ENCODE data around the gene UPB1.
"Not testable (repeated sequence)": the region's sequence is repeated elsewhere in the genome, so short reads cannot be mapped to it uniquely, and the experiment has no call there.

UPB1 gene

DNA sequence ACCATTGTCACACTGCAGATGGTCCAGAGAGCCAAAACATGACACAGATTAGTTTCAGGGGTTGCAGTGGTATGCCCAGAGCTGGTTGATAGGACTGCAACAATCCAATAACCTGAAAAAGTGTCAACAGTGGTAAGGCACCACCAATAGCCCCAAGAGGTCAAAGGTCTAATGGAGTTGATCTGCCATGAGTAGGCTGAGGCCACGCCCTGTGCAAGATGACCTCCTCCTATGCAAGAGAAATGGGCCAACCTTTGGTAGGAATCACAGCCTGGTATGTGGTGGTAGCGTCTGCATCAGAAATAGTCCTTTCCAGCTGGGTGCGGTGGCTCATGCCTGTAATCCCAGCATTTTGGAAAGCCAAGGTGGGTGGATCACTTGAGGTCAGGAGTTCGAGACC is 40.2 kb downstream of the UPB1 start:
- FAIRE-seq: no peak

DNA sequence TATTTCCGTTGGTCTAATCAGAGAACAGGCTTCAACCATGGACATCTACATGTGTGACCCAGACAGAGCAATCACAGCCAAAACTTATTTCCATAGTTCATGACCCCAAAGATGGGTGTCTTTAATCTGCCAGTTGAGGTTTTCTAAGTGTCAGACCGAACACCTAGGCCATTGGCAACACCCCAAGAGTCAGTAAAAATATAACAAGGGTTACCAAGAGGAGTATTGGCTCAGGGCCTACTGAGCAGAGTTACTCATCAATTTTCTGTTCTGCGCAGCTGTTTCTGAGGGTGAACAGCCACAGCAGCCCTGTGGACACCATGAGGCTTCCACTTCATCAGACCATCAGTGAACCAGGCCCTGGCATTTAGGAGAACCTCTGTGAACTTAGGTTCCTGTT is 41.0 kb downstream of the UPB1 start:
- no peak for FAIRE-seq

DNA sequence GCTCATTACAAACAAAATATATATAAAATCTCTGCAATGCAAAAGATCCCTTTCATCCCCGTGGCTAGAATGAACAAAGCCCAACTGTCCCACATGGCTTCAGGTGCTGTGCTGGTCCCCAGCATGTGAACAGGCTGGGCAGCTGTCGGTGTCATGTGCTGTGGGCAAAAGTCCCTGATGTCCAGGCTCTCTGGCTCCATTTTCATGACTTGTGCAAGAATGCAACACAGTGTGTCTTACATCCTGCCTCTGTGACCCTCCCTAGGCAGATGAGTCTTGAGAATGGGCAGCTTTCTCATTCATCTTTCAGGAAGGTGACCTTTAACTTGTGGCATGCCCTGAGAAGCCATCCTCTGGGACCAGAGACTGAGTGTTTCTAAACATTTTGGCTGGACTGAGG is 45.3 kb downstream of the UPB1 start:
- no peak for FAIRE-seq

DNA sequence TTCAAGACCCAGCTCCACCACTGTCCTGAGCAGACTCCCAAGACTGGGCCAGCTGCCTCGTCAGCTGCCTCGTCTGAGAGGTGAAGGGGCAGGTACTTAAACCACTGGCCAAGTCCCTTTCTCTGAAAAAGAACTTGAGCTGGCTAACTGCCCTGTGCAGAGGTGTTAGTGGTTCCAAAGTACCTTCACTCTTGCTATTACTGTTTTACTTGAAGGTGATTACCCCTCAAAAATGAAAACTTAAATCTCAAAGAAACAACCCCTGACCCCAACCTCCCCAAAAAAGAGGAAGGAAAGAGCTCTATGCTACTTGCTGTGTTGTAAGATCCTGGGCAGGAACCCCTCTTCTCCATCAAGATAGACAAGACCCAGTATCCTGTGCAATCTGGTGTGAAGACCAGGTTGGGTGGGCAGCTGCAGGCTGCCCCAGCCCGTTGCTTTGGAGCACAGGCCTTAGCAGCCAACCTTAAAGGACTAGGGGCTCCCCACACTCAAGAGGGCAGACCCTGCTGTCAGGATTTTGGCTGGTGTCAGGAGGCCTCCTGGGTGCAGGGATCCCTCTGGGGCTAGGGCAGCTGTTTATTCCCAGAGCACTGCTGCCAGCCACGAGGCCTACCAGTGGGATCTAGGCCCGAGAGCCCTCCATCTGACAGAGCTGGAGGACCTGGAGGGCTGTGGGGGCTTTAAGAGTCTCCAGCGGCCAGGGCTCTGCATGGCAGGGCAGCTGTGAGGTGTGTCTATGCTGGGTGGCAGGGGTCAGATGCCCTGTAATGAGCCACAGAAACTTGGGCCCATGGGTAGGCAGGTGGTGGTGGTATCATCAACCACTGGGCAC is 46.8 kb downstream of the UPB1 start:
- no peak for FAIRE-seq

DNA sequence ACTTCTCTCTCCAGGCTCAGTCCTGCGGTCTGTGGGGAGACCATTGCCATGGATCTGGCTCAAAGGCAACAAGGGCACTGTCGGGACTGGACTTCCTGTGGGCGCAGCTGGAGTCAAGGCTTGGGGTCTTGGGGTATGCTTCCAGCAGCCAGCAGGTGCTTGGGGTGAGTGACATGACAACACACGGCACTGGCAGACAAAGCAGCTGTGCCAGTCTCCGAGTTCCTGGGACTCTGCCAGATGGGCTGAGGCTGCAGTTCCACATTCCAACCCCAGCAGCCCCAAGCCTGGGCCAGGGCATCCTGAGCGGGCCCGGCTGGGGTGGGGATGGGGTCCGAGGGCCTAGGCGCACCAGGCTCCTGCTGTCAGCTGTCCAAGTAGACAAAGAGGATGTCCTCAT is 47.5 kb downstream of the UPB1 start:
- no peak for FAIRE-seq

DNA sequence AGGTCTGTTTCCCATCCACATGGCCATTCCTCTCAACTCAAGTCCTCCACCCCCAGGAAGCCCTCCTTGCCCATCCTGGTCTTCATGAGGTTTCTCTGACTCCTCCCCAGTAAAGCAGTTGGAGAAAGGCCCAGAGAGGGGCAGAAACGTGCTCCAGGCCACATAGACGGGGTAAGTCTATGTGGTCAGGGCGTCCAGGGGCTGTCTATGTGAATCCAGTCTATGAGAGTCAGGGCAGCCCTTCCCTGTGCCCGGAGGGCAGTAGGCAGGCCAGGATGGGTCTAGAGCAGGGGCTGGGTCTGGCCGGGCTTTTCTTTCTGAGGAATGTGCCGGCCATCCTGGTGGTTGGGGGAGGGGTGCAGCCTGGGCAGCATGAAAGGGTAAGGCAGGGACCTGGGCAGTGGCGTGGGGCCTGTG is 48.1 kb downstream of the UPB1 start:
- FAIRE-seq: no peak

DNA sequence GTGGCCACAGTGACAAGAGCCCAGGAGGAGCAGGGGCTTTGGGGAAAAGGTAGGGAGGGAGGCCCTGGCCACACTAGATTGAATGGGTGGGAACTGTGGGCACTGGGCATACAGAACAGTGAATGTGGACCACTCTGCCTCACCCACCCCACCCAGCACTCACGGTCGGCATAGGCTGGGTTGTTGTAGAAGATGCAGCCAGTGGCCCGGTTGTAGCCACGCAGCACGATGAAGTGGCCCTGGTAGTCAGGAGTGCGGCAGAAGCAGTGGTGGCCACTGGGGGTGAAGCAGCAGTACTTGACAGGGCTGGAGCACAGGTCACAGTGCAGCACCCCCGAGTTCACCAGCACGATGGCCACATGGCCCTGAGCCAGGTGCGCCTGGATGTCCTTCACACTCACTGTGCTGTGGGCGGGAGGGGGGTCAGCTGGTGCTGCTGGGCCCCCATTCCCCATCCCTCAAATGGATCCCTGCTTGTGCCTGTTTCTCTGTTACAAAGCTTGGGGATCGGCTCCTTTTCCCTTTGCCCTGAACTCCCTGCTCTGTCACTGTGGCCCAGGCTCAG is 48.6 kb downstream of the UPB1 start:
- FAIRE-seq: no peak

DNA sequence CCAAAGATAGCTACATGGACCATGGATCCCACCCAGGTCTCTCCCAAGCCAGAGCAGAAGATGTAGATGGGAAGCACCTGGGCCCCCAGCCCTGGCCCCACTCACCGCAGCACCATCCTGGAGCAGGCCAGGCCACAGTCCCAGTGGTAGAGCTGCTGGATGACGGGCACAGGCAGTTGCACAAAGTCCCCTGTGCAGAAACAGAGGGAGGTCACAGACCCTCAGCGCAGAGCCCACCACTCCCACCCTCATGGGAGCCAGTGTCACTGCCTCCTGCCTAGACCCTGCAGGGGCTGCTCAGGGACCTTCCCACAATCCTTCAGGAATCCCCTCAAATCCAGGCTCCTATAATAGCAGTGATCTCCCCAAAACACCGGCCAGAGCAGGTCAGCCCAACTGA is 53.7 kb downstream of the UPB1 start:
- no peak for FAIRE-seq

DNA sequence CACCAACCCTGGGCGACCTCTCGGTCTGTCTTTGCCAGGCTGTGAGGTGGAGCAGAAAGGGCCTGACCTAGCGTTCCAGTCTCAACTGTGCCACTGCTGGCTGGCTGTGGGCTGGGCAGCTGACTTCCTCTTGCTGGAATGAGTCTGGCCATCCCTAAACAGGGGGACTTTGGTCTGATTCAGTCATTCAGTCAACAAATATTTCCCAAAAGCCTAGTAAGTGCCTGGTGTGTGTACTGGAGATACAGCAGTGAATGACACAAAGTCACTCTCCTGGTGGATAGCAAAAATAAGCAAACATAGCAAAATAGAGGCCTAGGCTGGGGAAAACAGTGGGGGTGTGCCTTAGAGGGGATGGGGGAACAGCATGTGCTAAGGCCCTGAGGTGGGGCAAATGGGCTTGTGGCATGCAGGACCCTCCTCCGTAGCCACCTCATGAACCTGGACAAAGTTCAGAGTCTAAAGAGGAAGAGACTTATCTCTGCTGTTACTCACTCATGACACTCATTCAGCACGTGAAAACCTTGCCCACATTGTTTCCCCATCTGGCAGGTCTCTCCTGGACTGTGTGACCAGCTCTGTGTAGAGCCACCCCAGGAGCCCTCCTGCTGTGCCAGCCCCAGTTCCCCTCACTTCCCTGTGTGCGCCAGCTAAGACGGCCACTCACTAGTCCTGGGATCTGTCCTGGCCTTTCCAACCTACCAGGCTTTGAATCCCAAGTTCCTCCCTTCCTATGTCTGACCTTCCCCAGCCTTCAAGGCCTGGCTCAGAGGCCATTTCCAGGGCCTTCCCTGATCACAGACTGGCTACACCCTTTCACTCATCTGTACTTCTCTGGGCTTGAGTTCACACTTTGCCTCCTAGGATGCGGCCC is 55.1 kb downstream of the UPB1 start:
- FAIRE-seq: no peak

DNA sequence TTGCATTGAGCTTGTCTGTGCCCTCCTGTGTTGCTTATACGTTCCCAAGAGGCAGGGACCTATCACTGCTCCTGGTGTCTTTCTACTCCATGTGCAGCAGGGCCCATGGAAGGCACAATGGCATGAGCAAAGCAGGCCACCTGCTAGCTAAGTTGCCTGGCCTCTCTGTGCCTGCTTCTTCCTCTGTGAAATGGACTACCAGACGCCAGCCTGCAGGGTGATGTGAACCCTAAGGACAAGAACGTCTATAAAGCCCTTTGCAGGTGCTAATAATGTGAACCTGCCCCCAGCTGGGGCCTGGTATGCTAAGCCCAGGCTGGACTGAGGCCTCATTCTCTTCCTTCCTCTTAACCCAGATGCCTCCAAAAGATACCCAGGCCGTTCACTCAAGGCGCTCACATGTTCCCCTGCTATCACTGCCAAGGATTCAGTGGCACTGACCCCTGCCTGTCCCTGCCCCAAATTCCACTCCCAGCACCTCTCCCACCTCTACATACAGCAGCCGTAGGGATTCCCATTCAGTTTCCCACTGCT is 55.8 kb downstream of the UPB1 start:
- no peak for FAIRE-seq

DNA sequence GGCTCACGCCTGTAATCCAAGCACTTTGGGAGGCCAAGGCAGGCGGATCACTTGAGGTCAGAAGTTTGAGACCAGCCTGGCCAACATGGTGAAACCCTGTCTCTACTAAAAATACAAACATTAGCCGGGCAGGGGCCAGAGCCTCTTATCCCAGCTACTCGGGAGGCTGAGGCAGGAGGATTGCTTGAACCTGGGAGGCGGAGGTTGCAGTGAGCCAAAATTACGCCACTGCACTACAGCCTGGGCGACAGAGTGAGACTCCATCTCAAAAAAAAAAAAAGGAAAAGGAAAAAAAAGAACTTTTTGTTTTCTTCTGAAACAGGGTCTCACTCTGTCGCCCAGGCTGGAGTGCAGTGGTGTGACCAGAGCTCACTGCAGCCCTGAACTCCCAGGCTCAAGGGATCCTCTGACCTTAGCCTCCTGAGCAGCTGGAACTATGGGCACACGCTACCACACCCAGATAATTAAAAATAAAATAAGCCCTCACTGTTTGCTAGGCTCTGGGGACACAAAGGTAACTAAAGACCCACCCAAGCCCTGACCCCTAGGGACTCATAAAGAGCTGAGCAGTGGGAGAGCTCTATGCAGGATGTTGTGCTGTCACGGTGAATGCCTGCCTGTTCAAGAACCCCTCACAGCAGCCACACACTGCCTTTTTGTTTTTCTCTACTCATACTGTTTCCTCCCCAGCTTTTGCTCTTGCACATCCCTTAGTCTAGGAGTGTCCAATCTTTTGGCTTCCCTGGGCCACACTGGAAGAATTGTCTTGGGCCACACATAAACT is 57.6 kb downstream of the UPB1 start:
- not testable (repeated sequence) for FAIRE-seq

DNA sequence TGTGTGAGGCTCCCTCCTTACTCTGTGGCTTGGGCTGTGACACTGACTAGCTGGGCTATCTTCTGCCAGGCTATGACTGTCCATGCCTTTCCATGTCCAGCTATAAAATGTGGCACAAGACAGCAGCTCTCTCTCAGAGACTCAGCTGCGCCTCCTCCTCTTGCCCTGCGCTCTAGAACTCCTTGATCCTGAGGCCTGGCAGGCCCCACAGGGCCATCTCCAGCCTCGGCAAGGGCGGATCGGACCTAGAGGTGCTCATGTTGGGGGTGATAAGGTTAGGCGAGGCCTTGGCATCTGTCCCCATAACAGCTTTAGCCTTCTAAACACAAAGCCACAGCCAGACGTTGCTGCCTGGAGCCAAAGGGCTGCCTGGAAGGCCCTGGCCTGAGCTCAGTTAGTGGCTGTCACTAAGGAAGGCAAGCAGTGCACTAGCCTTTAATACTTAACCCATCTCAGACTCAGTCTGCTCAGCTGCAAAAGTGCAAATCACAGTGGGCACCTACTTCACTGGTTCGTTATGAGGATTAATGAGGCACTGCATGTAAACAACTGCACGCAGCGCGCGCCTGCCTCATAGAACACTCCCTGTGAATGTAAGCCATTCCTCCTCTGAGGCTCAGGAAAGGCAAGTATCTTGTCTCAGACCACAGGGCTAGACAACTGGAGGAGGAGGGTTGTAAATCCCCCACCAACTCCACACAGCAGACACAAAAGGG is 58.6 kb downstream of the UPB1 start:
- FAIRE-seq: no peak

DNA sequence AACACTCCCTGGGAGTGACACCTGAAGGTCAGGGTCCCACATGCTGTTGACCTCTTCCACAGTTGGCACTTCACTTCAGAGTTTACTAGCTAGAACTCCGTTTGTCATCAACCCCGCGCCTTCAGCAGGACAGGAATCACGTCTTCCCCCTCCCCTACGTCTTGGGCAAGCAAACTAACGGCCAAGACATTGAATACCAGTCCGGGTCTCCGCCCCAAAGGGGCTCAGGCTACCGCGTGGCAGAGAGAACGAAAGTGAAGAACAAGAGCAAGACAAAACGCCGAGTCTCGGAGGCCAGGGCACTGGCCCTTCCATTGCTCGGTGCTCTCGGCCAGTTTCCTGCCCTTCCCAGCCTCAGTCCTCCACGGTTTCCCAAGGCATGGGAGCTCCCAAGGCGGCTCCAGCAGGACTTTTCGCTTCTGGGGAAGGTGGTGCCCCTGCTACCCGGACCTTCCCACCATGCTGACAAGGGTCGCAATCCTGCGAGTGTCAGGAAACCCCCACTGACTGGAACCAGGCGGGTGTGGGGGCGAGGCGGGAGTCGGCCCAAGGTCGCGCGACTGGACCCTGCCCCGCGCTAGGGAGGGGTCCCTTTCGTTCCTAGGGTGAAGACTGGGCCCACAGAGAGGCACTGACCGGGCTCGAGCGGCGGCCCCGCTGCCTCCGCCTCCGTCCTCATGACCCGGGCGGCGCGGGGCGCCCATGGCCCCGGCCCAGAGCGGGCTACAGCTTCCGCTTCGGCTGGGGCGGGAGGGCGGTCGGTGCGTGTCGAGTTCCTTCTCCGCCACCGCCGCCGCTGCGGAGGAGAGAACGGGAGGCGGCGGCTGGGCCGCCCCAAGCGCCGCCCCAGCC is 59.4 kb downstream of the UPB1 start, which contains the start of gene GUCD1:
TSS of gene GUCD1 (minus strand) at position 826 of the 852 bp plus-strand sequence. CDS start at position 679, 147 bp downstream.
- no peak for FAIRE-seq

DNA sequence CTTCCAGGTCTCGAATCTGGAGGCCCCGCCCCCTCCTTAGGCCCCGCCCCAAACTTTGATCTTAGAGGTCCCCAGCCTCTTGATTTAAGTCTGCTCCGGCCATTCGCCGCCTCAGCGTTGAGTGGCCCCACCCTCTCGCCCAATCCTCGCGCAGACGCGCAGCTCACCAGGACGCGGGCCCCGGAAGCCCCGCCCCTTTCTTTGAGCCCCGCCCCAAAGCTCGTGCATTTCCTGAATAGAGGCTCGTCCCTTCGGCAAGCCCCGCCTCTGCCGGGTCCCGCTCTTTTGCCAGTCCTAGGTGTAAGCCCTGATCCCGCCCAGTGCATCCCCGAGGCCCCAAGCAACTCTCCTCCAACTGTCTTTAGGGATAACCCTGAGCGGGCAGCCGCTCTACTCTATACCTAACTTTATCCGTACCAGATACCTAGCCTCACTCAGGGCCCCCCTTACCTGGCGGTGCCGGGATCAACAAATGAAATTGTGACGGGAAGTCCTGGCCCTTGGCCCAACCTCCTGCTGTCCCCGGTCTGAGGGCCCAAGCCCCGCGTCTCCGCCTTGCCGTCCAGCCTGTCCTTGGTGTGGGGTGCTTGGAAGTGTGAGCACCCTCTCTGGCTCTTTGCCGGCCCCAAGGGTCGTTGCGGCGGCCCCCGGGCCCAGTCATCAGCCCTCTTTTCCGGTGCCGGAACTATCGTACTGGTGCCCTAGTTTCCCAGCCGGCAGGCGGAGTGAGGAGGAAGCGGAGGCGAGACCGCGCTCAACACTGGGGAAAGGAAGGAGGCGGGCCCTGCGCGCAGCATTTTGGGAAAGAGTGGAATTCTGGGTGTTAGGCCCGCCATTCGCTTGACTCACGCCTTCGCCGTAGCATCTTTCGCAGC is 60.3 kb downstream of the UPB1 start, which contains the start of gene SNRPD3:
TSS of gene SNRPD3 (plus strand) at position 835 of the 875 bp plus-strand sequence. CDS start 1,676 bp downstream, outside the sequence.
- FAIRE-seq: no peak

DNA sequence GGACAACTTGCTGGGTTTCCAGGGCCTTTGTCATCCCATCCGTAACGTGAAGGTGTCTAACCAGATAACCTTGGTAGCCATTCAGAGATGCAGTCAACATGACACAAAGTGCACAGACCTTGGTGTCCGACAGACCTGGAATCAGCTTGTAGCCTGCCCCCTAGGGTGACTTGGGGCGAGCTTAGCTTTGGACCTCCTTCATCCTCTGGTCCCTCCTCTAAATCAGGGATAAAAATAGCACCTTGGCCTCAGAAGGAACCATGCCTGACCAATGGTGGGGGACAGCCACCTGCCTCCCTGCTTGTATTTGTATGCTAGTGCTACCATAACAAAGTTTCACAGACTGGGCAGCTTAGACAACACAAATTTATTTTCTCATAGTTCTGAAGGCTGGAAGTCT is 64.3 kb downstream of the UPB1 start:
- FAIRE-seq: no peak

DNA sequence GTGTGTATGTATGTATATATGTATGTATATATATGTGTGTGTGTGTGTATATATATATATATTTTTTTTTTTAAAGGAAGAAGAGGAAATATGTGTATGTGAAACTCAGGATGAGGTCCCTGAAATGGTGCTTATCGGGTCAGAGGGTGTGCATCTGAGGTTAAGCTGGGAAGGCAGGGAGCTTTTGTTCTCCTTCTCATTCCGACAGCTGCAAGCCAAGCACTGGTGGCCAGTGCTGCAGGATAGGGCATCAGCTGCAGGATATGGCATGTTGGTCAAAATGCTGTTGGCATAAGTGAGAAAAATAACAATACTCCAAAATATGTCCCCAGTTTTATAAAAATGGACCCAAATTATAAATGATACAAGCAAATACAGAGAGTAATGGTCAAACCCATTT is 68.1 kb downstream of the UPB1 start:
- no peak for FAIRE-seq

DNA sequence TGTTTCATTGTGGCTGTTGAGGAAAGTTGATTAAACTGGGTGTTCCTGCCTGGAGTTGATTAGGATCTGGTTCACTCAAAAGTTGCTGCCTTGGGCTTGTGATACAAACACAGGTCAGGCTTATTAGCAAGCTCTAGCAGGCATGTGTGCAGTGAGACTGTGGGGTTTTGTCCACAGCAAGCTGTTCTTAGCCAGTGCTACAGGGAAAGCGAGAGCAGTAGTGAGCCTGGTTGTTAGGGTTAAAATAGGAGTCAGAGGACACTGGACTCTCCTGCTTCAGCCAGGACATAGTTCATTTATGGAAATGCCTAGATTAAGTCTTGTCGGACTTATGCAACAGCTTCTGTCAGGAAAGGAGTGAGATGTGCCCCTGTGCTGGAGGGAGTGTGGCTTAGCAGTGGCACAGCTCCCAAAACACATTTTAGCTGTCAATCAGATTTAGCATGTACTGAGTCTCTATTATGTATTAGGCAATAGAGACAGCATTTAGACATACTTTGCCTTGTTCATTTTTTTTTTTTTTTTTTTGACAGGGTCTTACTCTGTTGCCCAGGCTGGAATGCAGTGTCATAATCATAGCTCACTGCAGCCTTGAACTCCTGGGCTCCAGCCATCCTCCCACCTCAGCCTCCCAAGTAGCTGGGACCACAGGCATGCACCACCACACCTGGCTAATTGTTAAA is 69.4 kb downstream of the UPB1 start:
- FAIRE-seq: no peak

DNA sequence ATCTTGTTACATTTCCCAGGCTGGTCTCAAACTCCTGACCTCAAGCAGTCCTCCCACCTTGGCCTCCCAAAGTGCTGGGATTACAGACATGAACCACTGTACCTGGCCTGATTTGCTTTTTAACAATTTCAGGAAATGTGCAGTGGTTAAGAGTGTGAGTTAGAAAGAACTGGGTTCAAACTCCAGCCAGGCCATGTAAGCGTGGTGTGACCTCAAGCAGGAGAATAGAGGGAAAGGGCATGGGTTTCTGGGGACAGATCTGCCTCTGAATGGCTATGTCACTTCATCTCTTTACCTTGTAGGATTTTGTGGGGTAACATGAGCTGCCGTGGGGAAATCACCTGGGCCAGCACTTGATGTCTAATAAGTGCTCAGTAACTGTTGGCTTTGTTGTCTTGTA is 69.9 kb downstream of the UPB1 start:
- no peak for FAIRE-seq

DNA sequence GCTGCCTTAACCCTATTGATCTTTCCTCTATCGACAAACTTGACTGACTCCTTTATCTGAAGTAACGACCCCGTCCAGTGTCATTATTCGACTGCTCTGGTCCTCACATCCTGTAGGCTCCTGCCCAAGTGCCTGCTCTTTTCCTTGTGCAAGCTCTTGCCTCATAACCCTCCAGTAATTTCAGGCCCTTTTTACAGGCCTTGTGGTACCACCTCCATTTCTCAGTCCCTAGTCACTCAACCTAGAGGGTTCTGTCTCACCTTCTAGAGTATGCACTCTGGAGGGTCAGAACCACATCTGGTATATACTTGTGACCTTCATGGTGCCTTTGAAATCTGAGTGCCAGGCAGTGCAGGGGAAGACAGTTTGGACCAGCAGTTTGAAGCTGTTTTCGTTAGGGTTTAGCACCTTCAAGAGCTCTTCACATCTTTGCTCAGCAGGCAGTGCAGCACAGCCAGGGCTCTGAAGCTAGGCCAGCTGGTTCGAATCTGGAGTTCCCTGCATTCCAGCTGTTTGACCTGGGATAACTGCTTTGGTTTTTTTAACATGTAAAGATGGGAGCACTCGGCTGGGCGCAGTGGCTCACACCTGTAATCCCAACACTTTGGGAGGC is 71.9 kb downstream of the UPB1 start:
- no peak for FAIRE-seq

Measured in islet of Langerhans (tissue), 1 donor.